GM12875 (cell line): ENCODE measurements around the gene TRPV4.

Source experiments
- H3K4me3 ChIP-seq: one replicate; pipeline ENCODE4 v1.5.1; 2011; ENCODE audit warnings: low read depth, low read length, control low read depth
- TF ChIP-seq, protein P1 (sequence below): IDR thresholded peaks from 2 replicates; pipeline ENCODE4 v1.5.1; 2011; ENCODE audit warnings: low read depth, mild to moderate bottlenecking, control low read depth, inconsistent platforms, low read length, moderate library complexity, borderline replicate concordance; ENCODE audit not compliant: insufficient read depth

Gene TRPV4

GRCh38 chr12:109797905-109798669 is 35.1 kb downstream of the TRPV4 start:
- no peak overlapping the region for H3K4me3 ChIP-seq
- TF ChIP-seq, protein P1, sequence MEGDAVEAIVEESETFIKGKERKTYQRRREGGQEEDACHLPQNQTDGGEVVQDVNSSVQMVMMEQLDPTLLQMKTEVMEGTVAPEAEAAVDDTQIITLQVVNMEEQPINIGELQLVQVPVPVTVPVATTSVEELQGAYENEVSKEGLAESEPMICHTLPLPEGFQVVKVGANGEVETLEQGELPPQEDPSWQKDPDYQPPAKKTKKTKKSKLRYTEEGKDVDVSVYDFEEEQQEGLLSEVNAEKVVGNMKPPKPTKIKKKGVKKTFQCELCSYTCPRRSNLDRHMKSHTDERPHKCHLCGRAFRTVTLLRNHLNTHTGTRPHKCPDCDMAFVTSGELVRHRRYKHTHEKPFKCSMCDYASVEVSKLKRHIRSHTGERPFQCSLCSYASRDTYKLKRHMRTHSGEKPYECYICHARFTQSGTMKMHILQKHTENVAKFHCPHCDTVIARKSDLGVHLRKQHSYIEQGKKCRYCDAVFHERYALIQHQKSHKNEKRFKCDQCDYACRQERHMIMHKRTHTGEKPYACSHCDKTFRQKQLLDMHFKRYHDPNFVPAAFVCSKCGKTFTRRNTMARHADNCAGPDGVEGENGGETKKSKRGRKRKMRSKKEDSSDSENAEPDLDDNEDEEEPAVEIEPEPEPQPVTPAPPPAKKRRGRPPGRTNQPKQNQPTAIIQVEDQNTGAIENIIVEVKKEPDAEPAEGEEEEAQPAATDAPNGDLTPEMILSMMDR, result no peak

DNA sequence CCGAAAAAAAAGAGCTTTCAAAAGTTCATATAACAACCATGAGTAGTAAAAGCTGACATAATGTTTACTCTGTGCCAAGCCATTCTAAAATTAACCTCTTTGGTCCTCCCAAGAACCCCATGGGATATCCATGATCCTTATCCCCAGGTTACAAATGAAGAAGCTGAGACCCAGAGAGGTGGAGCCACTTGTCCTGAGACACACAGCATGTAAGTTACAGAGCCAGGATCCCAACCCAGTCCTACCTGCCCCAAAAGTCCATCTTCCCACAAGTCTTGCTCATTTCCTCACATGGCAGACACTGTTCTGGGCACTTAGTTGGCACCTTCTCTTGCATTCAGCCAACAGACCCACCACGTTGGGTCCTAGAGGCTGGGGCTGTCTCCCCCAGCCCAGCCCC is 37.1 kb downstream of the TRPV4 start:
- H3K4me3 ChIP-seq, result no peak overlapping the region
- TF ChIP-seq, protein P1, result no peak

- H3K4me3 ChIP-seq, result no peak overlapping the region
- TF ChIP-seq, protein P1, result no peak
Measured at GRCh38 chr12:109795023-109795422, 38.2 kb downstream of the TRPV4 start.

- TF ChIP-seq, protein P1, result no peak
- no peak overlapping the region for H3K4me3 ChIP-seq
Measured at GRCh38 chr12:109793826-109794501, 39.2 kb downstream of the TRPV4 start.

- TF ChIP-seq, protein P1, result no peak
- H3K4me3 ChIP-seq, result no peak overlapping the region
Measured at GRCh38 chr12:109793411-109793810, 39.8 kb downstream of the TRPV4 start.

- TF ChIP-seq, protein P1, result no peak
- H3K4me3 ChIP-seq, result no peak overlapping the region
Measured at GRCh38 chr12:109792992-109793391, 40.2 kb downstream of the TRPV4 start.

DNA sequence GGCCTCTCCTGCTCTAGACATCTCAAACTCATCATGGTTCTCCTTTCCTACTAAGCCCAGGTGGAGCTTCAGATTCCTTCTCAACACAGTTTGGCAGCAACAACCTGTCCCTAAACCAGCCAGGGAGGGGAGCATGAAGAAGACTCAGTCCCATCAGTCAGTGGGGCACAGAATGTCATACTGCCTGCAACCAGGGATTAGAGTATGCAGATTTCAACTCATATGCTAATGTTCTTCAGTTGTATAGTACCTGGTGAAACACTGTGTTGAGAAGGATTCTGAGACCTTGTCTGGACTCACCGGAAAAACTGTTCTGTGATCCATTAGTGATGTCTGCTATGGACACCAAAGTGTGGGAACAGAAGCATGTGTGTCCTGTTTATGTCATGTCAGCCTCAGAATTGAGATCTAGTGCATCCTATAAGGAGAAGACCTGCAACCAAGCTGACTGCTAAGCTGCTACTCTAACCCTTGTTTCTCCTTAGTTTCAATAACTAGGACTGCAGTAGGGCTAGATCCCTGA is 43.6 kb downstream of the TRPV4 start:
- no peak overlapping the region for H3K4me3 ChIP-seq

More for the DNA sequence above, 43.6 kb downstream of the TRPV4 start:
- TF ChIP-seq, protein P1, result no peak
